Mammary epithelial cell (primary cell): ENCODE results near the gene SLC44A3.

Experiments used
- CTCF ChIP-seq, 2 donors: IDR thresholded peaks in 1 of 2; conservative IDR thresholded peaks in 1 of 2; 2 replicates each; pipeline ENCODE4 v1.5.1; 2011 to 2012; ENCODE audit warnings: inconsistent platforms in 2 of 2, low read length in 2 of 2, mild to moderate bottlenecking in 2 of 2, control low read depth in 1 of 2, low read depth in 1 of 2; ENCODE audit not compliant: insufficient read depth in 1 of 2; ENCODE audit errors: extremely low read depth in 1 of 2
- EZH2 ChIP-seq: IDR thresholded peaks from 2 replicates; pipeline ENCODE4 v1.6.1; 2012; ENCODE audit warnings: low read length, inconsistent platforms, borderline replicate concordance

- TF ChIP-seq EZH2 (no peak), CTCF (conservative IDR thresholded peaks at IDR 0.05 in 1 of 2, IDR thresholded peaks at IDR 0.05 in 1 of 2; ENCODE audit: extremely low read depth in 1 of 2, insufficient read depth in 1 of 2, low read depth in 1 of 2, low read length in 2 of 2) (no peak)
Measured at GRCh38 chr1:94817712-94818111, 2.4 kb upstream of the SLC44A3 start.
